SU-DHL-6 (cell line): ENCODE measurements around the gene MAPKAPK5.
A peak's percentile ranks its signal among the peaks of the same experiment; 100 is the strongest.

ENCODE experiments used
- H2AFZ ChIP-seq: fragments of 200-600 bp; sonication (generic); 2 replicates; pipeline ENCODE4 v1.6.1; 2014; ENCODE audit warnings: low read depth, mild to moderate bottlenecking, moderate library complexity, mixed read lengths, antibody characterized with exemption, low read length; ENCODE audit not compliant: severe bottlenecking
- H3F3A ChIP-seq: fragments of 200-600 bp; shearing (Covaris generic); 2 replicates; pipeline ENCODE4 v1.6.0; 2016; ENCODE audit warnings: antibody characterized with exemption, mild to moderate bottlenecking; ENCODE audit not compliant: insufficient read depth
- H3K27ac ChIP-seq: fragments of 200-600 bp; sonication (generic); 2 replicates; pipeline ENCODE4 v1.5.1; 2016; ENCODE audit warnings: low read depth, mild to moderate bottlenecking, low read length, moderate library complexity, mixed read lengths
- H3K27me3 ChIP-seq: fragments of 200-600 bp; sonication (generic), shearing (Covaris generic); 2 replicates; pipeline ENCODE4 v1.6.0; 2014; ENCODE audit warnings: mild to moderate bottlenecking, low read length
- H3K36me3 ChIP-seq: fragments of 200-600 bp; sonication (generic); 2 replicates; pipeline ENCODE4 v1.6.1; 2014; ENCODE audit warnings: mild to moderate bottlenecking, low read length, mixed read lengths
- H3K4me2 ChIP-seq: fragments of 300-600, 200-600 bp; shearing (Covaris generic), sonication (generic); 2 replicates; pipeline ENCODE4 v1.6.0; 2014; ENCODE audit warnings: low read length, low read depth, mild to moderate bottlenecking; ENCODE audit not compliant: poor library complexity, severe bottlenecking
- H3K4me3 ChIP-seq: fragments of 200-600 bp; sonication (generic); 2 replicates; pipeline ENCODE4 v1.5.1; 2014; ENCODE audit warnings: antibody characterized with exemption, low read length, mild to moderate bottlenecking, mixed read lengths; ENCODE audit not compliant: insufficient read depth, poor library complexity, severe bottlenecking
- H3K79me2 ChIP-seq: fragments of 200-600 bp; sonication (generic); 2 replicates; pipeline ENCODE4 v1.6.1; 2014; ENCODE audit warnings: mild to moderate bottlenecking, low read length, moderate library complexity; ENCODE audit not compliant: insufficient read depth
- H3K9ac ChIP-seq: fragments of 200-600 bp; sonication (generic); 2 replicates; pipeline ENCODE4 v1.7.0; 2014; ENCODE audit warnings: mild to moderate bottlenecking, low read length
- H3K9me2 ChIP-seq: fragments of 200-600 bp; sonication (generic); replicated peaks from 2 replicates; pipeline ENCODE4 v1.6.1; 2014; ENCODE audit warnings: low read length; ENCODE audit not compliant: insufficient read depth
- H3K9me3 ChIP-seq: fragments of 200-600 bp; sonication (generic); 2 replicates; pipeline ENCODE4 v1.6.1; 2014; ENCODE audit warnings: low read length, mixed read lengths; ENCODE audit not compliant: insufficient read depth
- H4K20me1 ChIP-seq: fragments of 200-600 bp; sonication (generic); 2 replicates; pipeline ENCODE4 v1.6.1; 2014; ENCODE audit warnings: low read depth, mild to moderate bottlenecking, antibody characterized with exemption, low read length, moderate library complexity, mixed read lengths
- EZH2phosphoT487 ChIP-seq: fragments of 200-600 bp; sonication (generic), shearing (Covaris generic); conservative IDR thresholded peaks from 2 replicates; pipeline ENCODE4 v1.6.1; 2018; ENCODE audit warnings: mild to moderate bottlenecking, antibody characterized with exemption, low read length, moderate library complexity, mixed read lengths
- TF ChIP-seq, protein P1 (sequence below): fragments of 200-600 bp; sonication (generic); IDR thresholded peaks from one replicate; pipeline ENCODE4 v1.5.1; 2017; ENCODE audit warnings: antibody characterized with exemption, mild to moderate bottlenecking, low read length, moderate library complexity; ENCODE audit not compliant: insufficient read depth, poor library complexity, severe bottlenecking

Gene MAPKAPK5, protein sequence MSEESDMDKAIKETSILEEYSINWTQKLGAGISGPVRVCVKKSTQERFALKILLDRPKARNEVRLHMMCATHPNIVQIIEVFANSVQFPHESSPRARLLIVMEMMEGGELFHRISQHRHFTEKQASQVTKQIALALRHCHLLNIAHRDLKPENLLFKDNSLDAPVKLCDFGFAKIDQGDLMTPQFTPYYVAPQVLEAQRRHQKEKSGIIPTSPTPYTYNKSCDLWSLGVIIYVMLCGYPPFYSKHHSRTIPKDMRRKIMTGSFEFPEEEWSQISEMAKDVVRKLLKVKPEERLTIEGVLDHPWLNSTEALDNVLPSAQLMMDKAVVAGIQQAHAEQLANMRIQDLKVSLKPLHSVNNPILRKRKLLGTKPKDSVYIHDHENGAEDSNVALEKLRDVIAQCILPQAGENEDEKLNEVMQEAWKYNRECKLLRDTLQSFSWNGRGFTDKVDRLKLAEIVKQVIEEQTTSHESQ

DNA sequence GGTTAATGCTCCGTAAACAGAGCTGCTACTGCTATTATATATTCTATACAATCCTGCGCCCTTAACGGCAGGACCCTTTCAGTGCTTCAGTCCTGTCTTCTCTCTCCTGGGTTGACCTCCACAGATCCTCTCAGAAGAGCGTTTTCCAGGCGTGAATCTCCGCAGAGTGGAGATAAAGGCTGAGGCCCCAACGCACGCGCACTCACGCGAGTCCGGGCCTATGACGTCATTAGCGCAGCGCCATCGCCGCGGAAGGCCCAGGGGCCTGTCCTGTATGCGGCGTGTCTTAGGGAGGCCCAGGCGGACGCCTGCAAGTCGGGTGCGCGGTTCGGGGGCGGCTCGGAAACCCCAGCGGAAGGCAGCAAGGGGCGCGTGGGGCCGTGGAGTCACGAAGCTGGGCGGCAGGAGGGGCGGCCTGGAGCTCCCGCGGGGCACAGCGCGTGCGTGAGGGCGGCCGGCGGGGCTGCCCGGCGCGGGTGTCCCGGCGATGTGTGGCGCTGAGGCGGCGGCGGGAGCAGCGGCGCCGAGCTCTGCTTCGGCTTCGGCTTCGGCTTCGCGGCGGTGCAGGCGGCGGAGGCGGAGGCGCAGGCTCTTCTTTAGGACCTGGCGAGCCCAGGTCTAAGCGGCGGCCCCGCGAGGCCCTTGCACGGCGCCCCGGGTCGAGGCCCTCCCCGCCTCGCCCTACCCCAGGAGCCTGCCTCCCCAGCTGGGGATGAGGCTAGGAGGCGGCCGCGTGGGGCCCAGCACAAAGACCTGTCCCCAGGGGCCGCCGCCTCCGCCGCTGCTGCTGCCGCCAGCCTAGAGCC is at the start of gene MAPKAPK5:
MAPKAPK5 (plus strand) TSS at position 479 of the 806 bp plus-strand sequence. CDS start 506 bp downstream, outside the sequence.
- H3F3A ChIP-seq = peaks cover 6% of the 10 kb centered on the region; the same call in 1 of the 2 replicates
- peak within 1 kb of the TSS; percentile 73 for H3K4me3 ChIP-seq
- H3K27me3 ChIP-seq = no peaks in the 10 kb centered on the region
- H3K9me3 ChIP-seq = no peaks in the 10 kb centered on the region
- peaks cover 70% of the 10 kb centered on the region for H3K79me2 ChIP-seq
- H3K4me2 ChIP-seq = peak within 1 kb of the TSS; percentile 76
- H3K27ac ChIP-seq = peak within 1 kb of the TSS; percentile 74
- peak within 1 kb of the TSS; percentile 81 for H2AFZ ChIP-seq
- peaks cover 3% of the 10 kb centered on the region; the same call in 1 of the 2 replicates for H3K36me3 ChIP-seq
- H3K9me2 ChIP-seq = no peaks in the 10 kb centered on the region
- peaks cover 6% of the 10 kb centered on the region; the same call in 1 of the 2 replicates for H4K20me1 ChIP-seq
- peak within 1 kb of the TSS; percentile 82 for H3K9ac ChIP-seq
- TF ChIP-seq, protein P1, sequence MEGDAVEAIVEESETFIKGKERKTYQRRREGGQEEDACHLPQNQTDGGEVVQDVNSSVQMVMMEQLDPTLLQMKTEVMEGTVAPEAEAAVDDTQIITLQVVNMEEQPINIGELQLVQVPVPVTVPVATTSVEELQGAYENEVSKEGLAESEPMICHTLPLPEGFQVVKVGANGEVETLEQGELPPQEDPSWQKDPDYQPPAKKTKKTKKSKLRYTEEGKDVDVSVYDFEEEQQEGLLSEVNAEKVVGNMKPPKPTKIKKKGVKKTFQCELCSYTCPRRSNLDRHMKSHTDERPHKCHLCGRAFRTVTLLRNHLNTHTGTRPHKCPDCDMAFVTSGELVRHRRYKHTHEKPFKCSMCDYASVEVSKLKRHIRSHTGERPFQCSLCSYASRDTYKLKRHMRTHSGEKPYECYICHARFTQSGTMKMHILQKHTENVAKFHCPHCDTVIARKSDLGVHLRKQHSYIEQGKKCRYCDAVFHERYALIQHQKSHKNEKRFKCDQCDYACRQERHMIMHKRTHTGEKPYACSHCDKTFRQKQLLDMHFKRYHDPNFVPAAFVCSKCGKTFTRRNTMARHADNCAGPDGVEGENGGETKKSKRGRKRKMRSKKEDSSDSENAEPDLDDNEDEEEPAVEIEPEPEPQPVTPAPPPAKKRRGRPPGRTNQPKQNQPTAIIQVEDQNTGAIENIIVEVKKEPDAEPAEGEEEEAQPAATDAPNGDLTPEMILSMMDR = no peak
- no peak for TF ChIP-seq EZH2phosphoT487

DNA sequence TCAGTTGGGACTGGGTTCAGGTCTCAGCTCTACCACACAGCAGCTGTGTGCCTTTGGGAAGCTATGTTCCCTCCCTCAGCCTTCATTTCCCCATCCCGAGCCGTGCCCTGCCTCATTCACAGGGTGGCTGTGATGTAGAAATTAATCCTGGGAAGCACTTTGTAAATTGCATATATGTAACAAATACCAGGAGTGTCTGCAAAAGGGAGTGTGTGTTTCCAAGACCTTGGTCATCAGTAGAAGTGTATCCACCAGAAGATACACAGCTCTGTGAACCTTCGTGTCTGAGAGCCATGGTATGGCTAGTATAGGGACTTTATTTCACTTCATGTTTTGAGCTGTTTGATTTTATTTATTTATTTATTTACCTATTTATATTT is 49.2 kb upstream of the MAPKAPK5 start:
- Histone ChIP-seq H3F3A (no peaks in the 10 kb centered on the region), H3K9ac (no peak overlapping the region), H2AFZ (no peak overlapping the region), H3K4me2 (no peak overlapping the region), H3K27ac (no peak overlapping the region), H3K27me3 (no peaks in the 10 kb centered on the region), H4K20me1 (no peaks in the 10 kb centered on the region), H3K9me3 (no peaks in the 10 kb centered on the region), H3K4me3 (no peak overlapping the region), H3K79me2 (no peaks in the 10 kb centered on the region), H3K9me2 (no peaks in the 10 kb centered on the region), H3K36me3 (no peaks in the 10 kb centered on the region)
- TF ChIP-seq, protein P1 = no peak
- TF ChIP-seq EZH2phosphoT487 = no peak

DNA sequence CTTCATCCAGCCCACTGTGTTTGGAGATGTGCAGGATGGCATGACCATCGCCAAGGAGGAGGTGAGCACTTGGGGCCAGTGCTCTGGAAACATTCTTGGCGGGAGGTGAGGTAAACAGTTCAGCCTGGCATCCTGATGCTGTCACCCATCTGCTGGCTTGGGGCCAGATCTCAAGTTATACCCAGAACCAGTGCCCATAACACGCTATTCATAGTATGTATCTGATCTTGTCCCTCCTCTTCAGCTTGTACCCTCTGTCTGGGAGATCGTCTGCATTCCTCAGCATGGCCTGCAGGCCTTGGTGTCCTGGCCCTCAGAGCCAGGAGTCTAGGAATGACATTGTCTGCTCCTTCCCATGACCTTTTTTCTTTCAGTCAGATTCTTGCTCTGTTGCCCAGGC is 43.8 kb upstream of the MAPKAPK5 start:
- Histone ChIP-seq H3K27ac (no peak overlapping the region), H3K27me3 (no peaks in the 10 kb centered on the region), H3F3A (no peaks in the 10 kb centered on the region), H3K4me3 (no peak overlapping the region), H3K9me2 (no peaks in the 10 kb centered on the region), H4K20me1 (no peaks in the 10 kb centered on the region), H3K79me2 (no peaks in the 10 kb centered on the region), H3K9ac (no peak overlapping the region), H3K4me2 (no peak overlapping the region), H3K9me3 (no peaks in the 10 kb centered on the region), H3K36me3 (no peaks in the 10 kb centered on the region), H2AFZ (no peak overlapping the region)
- TF ChIP-seq EZH2phosphoT487 = no peak
- TF ChIP-seq, protein P1 = no peak
